Effector memory CD8-positive, alpha-beta T cell (primary cell): ENCODE results near the gene NDRG2.
A peak's percentile ranks its signal among the peaks of the same experiment; 100 is the strongest.
"Not testable (repeated sequence)": the region's sequence is repeated elsewhere in the genome, so short reads cannot be mapped to it uniquely, and the experiment has no call there.

ENCODE experiments used
- ATAC-seq: fragments of 150-1000 bp; cut with Tn5 transposase; replicated peaks from 2 replicates; pipeline ENCODE4 v1.10.0; 2021; ENCODE audit warnings: mild to moderate bottlenecking, moderate library complexity
- DNase-seq, 3 experiments: peaks; one replicate each; pipeline ENCODE4 v3.0.0; 2021
- H3K27ac Mint-ChIP-seq, 2 donors: one replicate each; pipeline ENCODE4 v1.8.0; 2022; ENCODE audit warnings: mild to moderate bottlenecking in 2 of 2, mixed read lengths in 2 of 2, moderate library complexity in 2 of 2
- H3K27me3 Mint-ChIP-seq, 2 donors: one replicate each; pipeline ENCODE4 v1.8.0; 2022; ENCODE audit warnings: mixed read lengths in 2 of 2
- H3K36me3 Mint-ChIP-seq: one replicate; pipeline ENCODE4 v1.8.0; 2022; ENCODE audit warnings: mild to moderate bottlenecking, moderate library complexity, mixed read lengths; ENCODE audit not compliant: insufficient read depth
- H3K4me1 Mint-ChIP-seq, 2 donors: one replicate each; pipeline ENCODE4 v1.8.0; 2022; ENCODE audit warnings: low read depth in 2 of 2, mixed read lengths in 2 of 2
- H3K4me3 Mint-ChIP-seq, 2 donors: one replicate each; pipeline ENCODE4 v1.8.0; 2022; ENCODE audit warnings: mild to moderate bottlenecking in 2 of 2, mixed read lengths in 2 of 2, moderate library complexity in 2 of 2
- H3K9me3 Mint-ChIP-seq, 2 donors: one replicate each; pipeline ENCODE4 v1.8.0; 2022; ENCODE audit warnings: mixed read lengths in 2 of 2

Gene NDRG2

GRCh38 chr14:20998674-20999366 lies 26.0 kb downstream of the NDRG2 start, which contains the start of gene SLC39A2:
Gene SLC39A2 (plus strand): TSS chr14:20999293. CDS start chr14:20999447, 154 bp downstream.
- no peaks in the 10 kb centered on the region for H3K27me3 Mint-ChIP-seq
- peak within 1 kb of the TSS in 1 of 2 donors; percentile 22 for H3K27ac Mint-ChIP-seq
- no peak for ATAC-seq

GRCh38 chr14:20998139-20998538 lies 26.7 kb downstream of the NDRG2 start:
- H3K36me3 Mint-ChIP-seq, result peaks cover 47% of the 10 kb centered on the region
- peak overlapping the region in 1 of 2 donors; percentile 22 for H3K27ac Mint-ChIP-seq
- DNase-seq (no peak), ATAC-seq (no peak)
- H3K4me1 Mint-ChIP-seq, result peaks cover 4 to 5% of the 10 kb centered on the region in 2 donors
- H3K9me3 Mint-ChIP-seq, result no peaks in the 10 kb centered on the region
- H3K27me3 Mint-ChIP-seq, result no peaks in the 10 kb centered on the region
- H3K4me3 Mint-ChIP-seq, result no peak overlapping the region

More at GRCh38 chr14:20998674-20999366, 26.0 kb downstream of the NDRG2 start, which contains the start of gene SLC39A2:
- Mint-ChIP-seq H3K36me3 (peaks cover 41% of the 10 kb centered on the region), H3K4me1 (peaks cover 2 to 5% of the 10 kb centered on the region in 2 donors), H3K4me3 (no peak within 1 kb of the TSS), H3K9me3 (no peaks in the 10 kb centered on the region)
- no peak for DNase-seq

- Mint-ChIP-seq H3K27ac (no peak overlapping the region), H3K9me3 (no peaks in the 10 kb centered on the region), H3K36me3 (peaks cover 53% of the 10 kb centered on the region), H3K4me1 (peaks cover 4 to 5% of the 10 kb centered on the region in 2 donors), H3K4me3 (no peak overlapping the region), H3K27me3 (no peaks in the 10 kb centered on the region)
- DNase-seq (no peak), ATAC-seq (no peak)
Measured at GRCh38 chr14:20997564-20997963, 27.3 kb downstream of the NDRG2 start.

GRCh38 chr14:20997115-20997514 lies 27.7 kb downstream of the NDRG2 start:
- Mint-ChIP-seq H3K4me1 (peaks cover 4 to 5% of the 10 kb centered on the region in 2 donors), H3K4me3 (no peak overlapping the region), H3K9me3 (no peaks in the 10 kb centered on the region), H3K27ac (no peak overlapping the region), H3K36me3 (peaks cover 58% of the 10 kb centered on the region), H3K27me3 (no peaks in the 10 kb centered on the region)
- ATAC-seq (no peak), DNase-seq (no peak)

GRCh38 chr14:20996521-20996920 lies 28.3 kb downstream of the NDRG2 start:
- Mint-ChIP-seq H3K27ac (no peak overlapping the region), H3K4me3 (no peak overlapping the region), H3K4me1 (peaks cover 8 to 10% of the 10 kb centered on the region in 2 donors), H3K9me3 (no peaks in the 10 kb centered on the region), H3K27me3 (no peaks in the 10 kb centered on the region), H3K36me3 (peaks cover 64% of the 10 kb centered on the region)
- DNase-seq, result no peak
- no peak for ATAC-seq

- H3K27me3 Mint-ChIP-seq, result peaks cover 2 to 4% of the 10 kb centered on the region in 2 donors
- peaks cover 17 to 22% of the 10 kb centered on the region in 2 donors for H3K4me1 Mint-ChIP-seq
- H3K27ac Mint-ChIP-seq, result peak within 1 kb of the TSS; percentile 96
- peaks cover 45% of the 10 kb centered on the region for H3K36me3 Mint-ChIP-seq
- ATAC-seq (peak; percentile 92), DNase-seq (peak; percentile 73 to 76 (median 75))
- no peaks in the 10 kb centered on the region for H3K9me3 Mint-ChIP-seq
- H3K4me3 Mint-ChIP-seq, result peak within 1 kb of the TSS; percentile 94 to 96
Measured at GRCh38 chr14:20989787-20990600, 34.9 kb downstream of the NDRG2 start, which contains the start of gene METTL17. Gene METTL17 (plus strand): TSS chr14:20989980. CDS start chr14:20990003, 23 bp downstream.

- DNase-seq (no peak), ATAC-seq (no peak)
- Mint-ChIP-seq H3K27me3 (peaks cover 6 to 8% of the 10 kb centered on the region in 2 donors), H3K36me3 (peaks cover 39% of the 10 kb centered on the region), H3K4me3 (peak overlapping the region; percentile 94 to 96), H3K9me3 (no peaks in the 10 kb centered on the region), H3K27ac (peak overlapping the region; percentile 96), H3K4me1 (peaks cover 15 to 22% of the 10 kb centered on the region in 2 donors)
Measured at GRCh38 chr14:20989471-20989786, 35.4 kb downstream of the NDRG2 start.

- Mint-ChIP-seq H3K36me3 (peaks cover 34% of the 10 kb centered on the region), H3K4me1 (peaks cover 15 to 20% of the 10 kb centered on the region in 2 donors), H3K9me3 (no peaks in the 10 kb centered on the region), H3K27ac (peak overlapping the region; percentile 96), H3K4me3 (peak overlapping the region; percentile 2 to 48), H3K27me3 (peaks cover 9 to 13% of the 10 kb centered on the region in 2 donors)
- ATAC-seq (no peak), DNase-seq (no peak)
Measured at GRCh38 chr14:20988717-20989470, 36.0 kb downstream of the NDRG2 start.

- H3K4me3 Mint-ChIP-seq, result no peak overlapping the region
- ATAC-seq, result no peak
Measured at GRCh38 chr14:20986811-20987210, 38.0 kb downstream of the NDRG2 start.

GRCh38 chr14:20985650-20986049 lies 39.2 kb downstream of the NDRG2 start:
- DNase-seq, ATAC-seq, H3K4me1 Mint-ChIP-seq, H3K36me3 Mint-ChIP-seq, H3K4me3 Mint-ChIP-seq, H3K9me3 Mint-ChIP-seq, H3K27ac Mint-ChIP-seq: not testable (repeated sequence)
- H3K27me3 Mint-ChIP-seq, result peaks cover 18 to 35% of the 10 kb centered on the region in 2 donors

More at GRCh38 chr14:20986811-20987210, 38.0 kb downstream of the NDRG2 start:
- H3K27me3 Mint-ChIP-seq, result peaks cover 17 to 32% of the 10 kb centered on the region in 2 donors
- peaks cover 13% of the 10 kb centered on the region for H3K36me3 Mint-ChIP-seq
- H3K4me1 Mint-ChIP-seq, result peaks cover 13 to 15% of the 10 kb centered on the region in 2 donors
- H3K27ac Mint-ChIP-seq, result no peak overlapping the region
- no peak for DNase-seq
- no peaks in the 10 kb centered on the region for H3K9me3 Mint-ChIP-seq

- no peaks in the 10 kb centered on the region for H3K36me3 Mint-ChIP-seq
- no peak for DNase-seq
- no peak overlapping the region for H3K4me3 Mint-ChIP-seq
- no peaks in the 10 kb centered on the region for H3K4me1 Mint-ChIP-seq
- ATAC-seq, result no peak
- H3K9me3 Mint-ChIP-seq, result no peaks in the 10 kb centered on the region
- H3K27me3 Mint-ChIP-seq, result peaks cover 36 to 56% of the 10 kb centered on the region in 2 donors
- H3K27ac Mint-ChIP-seq, result no peak overlapping the region
Measured at GRCh38 chr14:20982646-20983369, 42.1 kb downstream of the NDRG2 start.

GRCh38 chr14:20980906-20981305 lies 44.0 kb downstream of the NDRG2 start:
- Mint-ChIP-seq H3K27me3 (peaks cover 36 to 56% of the 10 kb centered on the region in 2 donors), H3K4me3 (no peak overlapping the region), H3K36me3 (no peaks in the 10 kb centered on the region), H3K4me1 (no peaks in the 10 kb centered on the region), H3K27ac (no peak overlapping the region), H3K9me3 (no peaks in the 10 kb centered on the region)
- ATAC-seq (no peak), DNase-seq (no peak)
